HS-5 (cell line): Measurements from ENCODE around the gene CCDC71.

Experiments
- DNase-seq: peaks from one replicate; pipeline ENCODE4 v3.0.0-alpha.2; 2012; ENCODE audit warnings: low read depth

Gene CCDC71

GRCh38 chr3:49170744-49171118 lies 4.6 kb upstream of the CCDC71 start:
- DNase-seq = no peak

DNA sequence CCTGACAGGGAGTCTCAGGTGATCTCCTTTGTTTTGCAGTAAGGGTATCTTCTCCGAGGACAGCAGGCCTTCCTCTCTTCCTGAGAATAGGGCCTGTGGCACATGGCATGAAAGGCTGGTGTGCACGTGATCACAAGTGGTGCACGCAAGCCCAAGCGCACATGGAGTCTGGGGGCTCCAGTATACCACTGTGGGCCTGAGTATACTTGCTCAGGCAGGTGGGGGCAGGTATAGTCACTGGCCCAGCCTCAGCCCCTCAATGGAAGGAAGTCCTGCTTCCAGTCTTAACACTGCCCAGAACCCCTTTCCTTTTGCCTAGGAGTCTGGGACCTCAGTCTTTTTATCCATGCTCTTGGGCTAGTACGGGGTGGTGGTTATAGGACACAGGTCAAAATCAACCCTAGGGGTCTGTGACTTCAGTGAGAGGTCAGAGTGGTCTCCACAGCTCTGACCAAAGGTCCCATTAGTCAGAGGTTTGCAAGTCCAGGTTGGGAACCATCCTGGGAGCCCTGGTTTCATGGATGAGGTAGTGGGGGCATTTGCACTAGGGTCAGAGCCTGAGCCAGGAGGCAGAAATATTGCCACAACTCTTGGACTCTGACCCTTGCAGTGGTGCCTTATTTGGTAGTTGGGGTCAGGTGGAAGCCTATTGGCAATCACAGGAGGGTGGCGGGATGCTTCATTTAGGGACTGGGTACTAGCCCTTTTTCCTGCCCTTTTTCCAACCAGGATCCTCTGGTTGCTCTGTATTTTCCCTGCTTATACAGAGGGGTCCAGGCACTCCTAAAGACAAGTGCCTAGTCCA lies 823 bp upstream of the CCDC71 start:
- DNase-seq = no peak

- no peak for DNase-seq
Observed at GRCh38 chr3:49164983-49165720, 979 bp downstream of the CCDC71 start.

DNA sequence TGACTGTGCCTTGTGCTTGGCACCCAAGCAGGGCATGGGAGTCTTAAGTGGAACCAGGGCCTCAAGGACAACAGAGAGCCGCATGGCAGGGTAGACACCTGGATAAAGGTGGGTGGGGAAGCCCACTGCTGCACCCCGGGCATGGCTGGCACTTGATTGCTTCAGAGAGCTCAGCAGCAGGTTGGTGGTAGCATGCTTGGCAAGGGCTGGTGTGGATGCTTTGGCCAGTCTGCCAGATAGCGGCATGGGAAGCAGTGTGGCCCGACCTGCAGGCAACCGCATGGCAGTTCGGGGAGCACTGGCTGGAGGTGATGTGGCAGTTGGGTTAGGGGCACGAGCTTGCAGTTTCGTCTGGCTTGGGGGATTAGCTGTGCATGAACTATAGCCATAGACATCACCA lies 2.5 kb downstream of the CCDC71 start:
- DNase-seq = no peak

DNA sequence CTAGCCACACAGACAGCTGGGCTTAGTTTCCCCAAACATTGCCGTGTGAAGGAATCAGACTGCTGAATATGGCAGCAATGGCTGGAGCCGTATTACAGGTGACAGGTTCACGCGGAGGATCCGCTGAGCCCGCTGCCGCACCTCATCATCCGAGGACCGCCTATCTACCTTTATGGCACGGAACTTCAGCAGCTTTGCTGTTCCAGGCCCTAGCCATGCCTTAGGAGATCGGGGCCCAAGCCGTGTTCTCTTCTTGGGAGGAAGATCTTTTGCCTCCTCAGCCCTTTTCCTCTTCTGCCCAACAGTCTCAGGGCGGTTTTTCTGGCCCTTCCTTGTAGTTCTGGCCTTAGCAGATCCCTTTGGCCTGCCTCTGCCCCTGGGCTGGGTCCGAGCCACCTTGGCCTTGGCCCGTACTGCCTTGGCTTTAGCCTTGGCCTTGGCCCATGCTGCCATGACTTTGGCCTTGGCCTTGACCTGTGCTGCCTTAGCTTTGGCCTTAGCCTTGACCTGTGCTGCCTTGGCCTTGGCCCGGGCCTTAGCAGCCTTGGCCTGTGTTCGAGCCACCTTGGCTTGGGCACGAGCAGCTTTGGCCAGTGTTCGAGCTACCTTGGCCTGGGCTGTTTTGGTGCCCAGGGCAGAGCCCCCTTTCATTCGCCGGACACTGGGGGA lies 3.2 kb downstream of the CCDC71 start:
- no peak for DNase-seq

DNA sequence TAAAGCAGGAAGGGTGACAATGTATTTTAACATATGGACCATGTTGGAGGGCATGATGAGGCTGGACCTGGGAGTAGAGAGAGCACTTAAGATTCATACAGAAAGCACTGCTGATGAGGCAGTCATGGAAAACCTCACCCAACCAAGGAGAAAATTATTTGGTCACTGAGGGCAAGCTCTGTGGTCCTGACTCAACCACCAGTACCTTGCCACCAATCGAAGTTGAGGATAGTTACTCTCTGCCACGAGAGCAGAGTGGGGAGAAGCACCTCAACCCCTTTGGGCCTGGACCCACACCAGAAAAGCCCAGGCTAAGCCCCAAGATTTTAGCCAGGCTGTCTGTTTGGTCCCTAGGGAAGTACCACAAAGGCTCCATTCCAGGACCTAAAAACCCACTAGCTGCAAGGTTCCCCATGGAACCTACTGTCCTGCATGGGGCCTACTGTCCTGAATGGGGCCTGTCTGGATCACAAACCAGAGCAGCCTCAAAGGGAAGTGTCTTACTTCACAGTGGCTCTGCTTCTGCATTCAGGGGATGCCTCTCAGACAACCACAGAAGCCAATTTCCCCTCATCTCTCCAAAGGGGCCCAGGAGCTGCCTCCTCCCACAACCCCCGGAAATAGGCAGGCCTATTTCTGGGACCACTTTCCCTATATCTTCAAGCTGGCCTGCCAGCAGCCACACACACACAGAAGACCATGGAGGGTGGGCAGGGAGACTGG lies 4.2 kb downstream of the CCDC71 start:
- no peak for DNase-seq

- DNase-seq = no peak
Observed at GRCh38 chr3:49161197-49161596, 4.9 kb downstream of the CCDC71 start.

GRCh38 chr3:49158792-49159191 lies 7.3 kb downstream of the CCDC71 start:
- DNase-seq = no peak

DNA sequence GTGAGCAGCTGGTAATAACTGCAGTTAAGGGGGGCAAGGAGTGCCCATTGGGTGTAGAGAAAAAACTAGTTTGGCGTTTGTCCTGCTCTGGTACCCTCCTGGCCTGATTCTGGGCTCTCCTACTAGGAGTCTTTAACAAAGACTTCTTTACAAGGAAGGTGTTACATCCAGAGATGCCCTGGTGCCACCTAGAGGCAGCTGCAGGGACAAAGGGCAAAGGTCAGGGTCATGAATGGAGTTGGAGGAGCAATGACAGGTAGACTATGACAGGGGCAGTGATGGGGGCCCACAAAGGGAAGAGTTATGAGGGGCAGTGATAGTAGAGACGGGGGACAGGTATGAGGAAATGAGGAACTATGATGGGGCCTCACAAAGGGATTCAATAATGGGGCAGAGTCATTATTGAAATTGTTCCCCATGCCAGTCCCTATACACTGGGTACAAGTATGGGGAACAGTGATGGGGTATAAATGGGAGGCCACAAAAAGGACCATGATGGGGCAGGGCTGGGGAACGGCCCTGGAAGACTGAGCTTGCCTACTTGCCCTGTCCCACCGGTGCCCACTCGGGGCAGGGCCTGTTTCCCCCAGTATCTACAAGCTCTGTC lies 7.9 kb downstream of the CCDC71 start:
- no peak for DNase-seq

DNA sequence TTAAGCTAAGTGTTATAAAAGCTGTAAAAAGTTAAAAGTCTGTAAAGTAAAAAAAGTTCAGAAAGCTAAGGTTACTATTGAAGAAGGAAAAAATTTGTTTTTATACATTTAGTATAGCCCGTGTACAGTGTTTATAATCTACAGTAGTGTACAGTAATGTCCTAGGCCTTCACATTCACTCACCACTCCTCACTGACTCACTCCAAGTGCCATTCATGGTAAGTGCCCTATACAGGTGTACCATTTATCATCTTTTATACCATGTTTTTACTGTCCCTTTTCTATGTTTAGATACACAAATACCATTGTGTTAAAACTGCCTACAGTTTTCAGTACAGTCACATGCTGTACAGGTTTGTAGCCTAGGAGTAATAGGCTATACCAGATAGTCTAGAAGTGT lies 8.8 kb downstream of the CCDC71 start:
- no peak for DNase-seq

DNA sequence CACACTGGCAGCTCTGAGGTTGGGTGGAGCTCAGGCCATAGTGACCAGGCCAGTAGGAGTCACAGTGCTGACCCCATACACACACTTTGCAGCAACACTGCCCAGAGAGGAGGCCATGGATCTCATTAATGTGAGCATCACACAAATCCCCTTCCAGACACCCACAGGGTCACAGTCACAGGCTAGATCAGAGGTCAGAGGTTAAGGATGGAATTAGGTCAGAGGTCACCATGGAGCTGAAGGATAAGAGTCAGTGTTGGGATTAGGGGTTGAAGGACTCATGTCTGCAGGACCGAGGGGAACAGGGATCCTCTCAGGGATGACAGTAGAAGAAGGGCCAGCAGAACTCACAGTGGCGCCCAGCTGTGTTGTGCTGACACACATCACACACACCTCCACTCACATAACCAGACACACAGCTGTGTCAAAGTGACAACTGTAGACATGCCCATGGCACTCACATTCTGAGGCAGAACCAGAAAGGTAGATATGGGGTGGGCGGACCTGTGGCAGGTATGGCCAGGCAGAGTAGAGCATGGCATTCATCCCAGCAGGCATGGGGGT lies 12.7 kb downstream of the CCDC71 start:
- DNase-seq = no peak

GRCh38 chr3:49151610-49152009 lies 14.5 kb downstream of the CCDC71 start:
- no peak for DNase-seq

DNA sequence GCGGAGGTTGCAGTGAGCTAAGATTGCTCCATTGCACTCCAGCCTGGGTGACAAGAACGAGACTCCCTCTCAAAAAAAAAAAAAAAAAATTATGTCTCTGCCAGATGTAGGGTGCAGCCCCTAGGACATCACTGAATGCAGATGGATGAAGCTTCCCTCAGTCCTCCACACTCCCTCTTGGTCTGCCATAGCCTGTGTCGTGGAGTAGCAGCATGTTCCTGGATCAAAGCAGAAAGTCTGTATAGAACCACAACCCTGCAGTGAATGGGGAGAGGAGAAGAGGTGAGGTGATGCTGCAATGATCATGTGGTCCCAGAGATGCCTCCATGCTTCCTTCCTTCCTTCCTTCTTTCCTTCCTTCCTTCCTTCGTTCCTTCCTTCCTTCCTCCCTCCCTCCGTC lies 18.0 kb downstream of the CCDC71 start:
- no peak for DNase-seq

DNA sequence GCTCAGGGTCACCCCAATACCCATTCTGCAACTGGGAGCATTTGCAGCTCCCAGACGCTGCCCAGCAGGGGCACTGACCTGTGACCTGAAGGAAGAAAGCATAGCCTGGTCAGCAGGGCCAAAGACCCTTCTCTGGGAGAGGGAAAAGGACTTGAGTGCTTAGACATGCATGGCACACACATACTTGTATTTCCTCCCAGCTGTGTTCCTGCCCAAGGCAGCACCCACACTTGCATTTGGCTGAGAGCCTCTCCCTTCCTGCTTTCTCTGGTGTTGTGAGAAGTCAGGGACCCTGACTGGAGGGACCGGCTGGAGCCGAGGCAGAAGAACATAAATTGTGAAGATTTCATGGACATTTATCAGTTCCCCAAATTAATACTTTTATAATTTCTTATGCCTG lies 26.1 kb downstream of the CCDC71 start:
- DNase-seq = no peak

GRCh38 chr3:49135499-49135898 lies 30.6 kb downstream of the CCDC71 start:
- no peak for DNase-seq

DNA sequence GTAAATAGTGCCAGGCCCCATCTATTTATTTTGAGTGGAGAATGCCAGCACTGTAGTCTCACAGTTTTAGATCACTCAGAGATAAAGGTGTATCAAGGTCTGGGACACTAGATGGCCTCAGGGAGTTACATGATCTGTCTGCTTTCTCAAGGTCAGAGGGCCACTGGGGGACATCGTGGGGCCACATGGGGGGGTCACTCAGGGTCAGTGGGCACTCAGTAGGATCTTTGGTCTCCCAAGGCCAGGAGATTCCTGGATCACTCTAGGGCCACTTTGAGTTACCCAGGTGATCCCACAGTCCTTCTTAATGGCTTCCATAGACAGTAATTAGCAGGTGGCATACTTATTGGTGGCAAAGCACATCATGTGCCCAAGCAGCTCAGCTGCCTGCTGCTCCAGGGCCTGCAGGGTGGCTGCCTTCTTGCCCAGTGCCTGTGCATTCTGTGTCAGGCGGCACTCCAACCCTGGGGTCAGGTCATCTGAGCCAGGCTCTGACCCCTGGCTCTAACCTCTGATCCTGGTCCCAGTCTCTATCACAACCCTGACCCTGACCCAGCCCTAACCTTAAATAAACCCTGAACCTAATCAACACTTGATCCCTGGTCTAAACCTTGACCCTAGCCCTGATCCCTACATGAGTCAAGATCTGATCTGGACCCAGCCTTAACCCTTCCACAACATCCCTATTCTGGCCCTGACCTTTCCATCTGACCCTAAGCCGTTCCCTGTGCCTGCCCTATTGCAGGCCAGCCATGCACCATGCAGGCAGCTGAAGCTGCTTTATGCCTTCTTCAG lies 31.5 kb downstream of the CCDC71 start:
- DNase-seq = no peak

DNA sequence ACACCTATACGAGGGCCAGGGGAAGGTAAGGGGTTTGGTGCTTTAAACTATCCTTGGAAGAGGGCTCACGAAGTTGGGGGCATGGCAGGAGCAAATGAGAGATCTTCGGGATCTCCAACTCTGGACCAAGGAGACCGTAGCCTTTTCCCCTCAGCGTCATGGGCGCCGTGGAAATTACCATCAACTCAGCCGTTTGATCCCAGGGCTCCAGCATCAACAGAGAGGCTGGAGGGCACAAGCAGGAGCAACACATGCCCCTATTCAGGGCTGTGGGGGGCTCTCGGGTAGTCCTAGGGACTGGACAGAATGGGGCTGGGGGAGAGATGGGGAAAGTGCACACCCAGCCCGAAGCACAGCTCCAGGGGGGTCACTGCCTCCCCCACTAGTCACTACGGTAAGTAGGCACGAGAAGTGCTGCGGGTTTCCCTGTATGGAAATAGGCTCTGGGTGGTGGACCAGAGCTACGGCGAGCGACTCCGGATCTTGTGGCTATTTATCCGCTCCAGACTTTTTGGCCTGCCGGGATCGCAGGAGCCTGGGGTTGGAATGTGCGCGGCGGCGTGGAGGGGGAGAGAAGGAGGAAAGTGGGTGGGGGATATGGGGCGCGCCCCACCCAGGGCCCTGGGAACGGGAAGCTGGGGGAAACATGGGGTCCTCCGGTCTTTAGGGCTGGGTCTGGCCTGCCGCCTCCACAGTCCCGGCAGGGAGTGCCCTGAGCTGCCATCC lies 32.7 kb downstream of the CCDC71 start:
- DNase-seq = peak; percentile 63

- peak; percentile 47 for DNase-seq
Observed at GRCh38 chr3:49132437-49133225, 33.5 kb downstream of the CCDC71 start, which contains the start of gene LAMB2. Gene LAMB2, minus strand, starts transcription at chr3:49133050. Its CDS starts 183 bp downstream, at chr3:49132867.

- DNase-seq = no peak
Observed at GRCh38 chr3:49132073-49132436, 34.1 kb downstream of the CCDC71 start.
